H9 (cell line): ENCODE data around the gene DSTN. TPM values are rescaled to one million over a fixed set of nuclear protein-coding genes. Genes with fewer than 3 reads are reported as not detected.
A peak's percentile ranks its signal among the peaks of the same experiment; 100 is the strongest.

ENCODE experiments used
- DNase-seq: peaks from one replicate; pipeline ENCODE4 v3.0.0-alpha.2; 2017
- H2AFZ ChIP-seq: one replicate; pipeline ENCODE4 v1.6.1; 2013; ENCODE audit warnings: mild to moderate bottlenecking, low read length, control low read depth, moderate library complexity
- H2AK5ac ChIP-seq: 2 replicates; pipeline ENCODE4 v1.6.1; 2013; ENCODE audit warnings: low read length, control low read depth, mixed read lengths; ENCODE audit not compliant: insufficient read length
- H2BK120ac ChIP-seq: one replicate; pipeline ENCODE4 v1.6.1; 2013; ENCODE audit warnings: low read depth, mild to moderate bottlenecking, low read length, control low read depth, inconsistent platforms; ENCODE audit not compliant: poor library complexity, severe bottlenecking
- H2BK12ac ChIP-seq: 2 replicates; pipeline ENCODE4 v1.6.1; 2013; ENCODE audit warnings: low read length, control low read depth, mixed read lengths, low read depth; ENCODE audit not compliant: insufficient read length
- H2BK15ac ChIP-seq: 2 replicates; pipeline ENCODE4 v1.6.1; 2013; ENCODE audit warnings: low read depth, low read length, control low read depth
- H2BK20ac ChIP-seq: one replicate; pipeline ENCODE4 v1.6.1; 2013; ENCODE audit warnings: low read depth, mild to moderate bottlenecking, low read length, control low read depth, inconsistent platforms; ENCODE audit not compliant: poor library complexity, severe bottlenecking
- H2BK5ac ChIP-seq: 2 replicates; pipeline ENCODE4 v1.6.1; 2013; ENCODE audit warnings: low read length, control low read depth, mixed read lengths; ENCODE audit not compliant: insufficient read length
- H3K14ac ChIP-seq: 2 replicates; pipeline ENCODE4 v1.6.1; 2013; ENCODE audit warnings: low read length, control low read depth; ENCODE audit not compliant: insufficient read depth
- H3K18ac ChIP-seq: 2 replicates; pipeline ENCODE4 v1.6.1; 2013; ENCODE audit warnings: low read depth, mild to moderate bottlenecking, mixed read lengths, low read length, control low read depth; ENCODE audit not compliant: insufficient read length
- H3K23ac ChIP-seq: 2 replicates; pipeline ENCODE4 v1.6.1; 2013; ENCODE audit warnings: low read length, control low read depth, mixed read lengths, low read depth; ENCODE audit not compliant: insufficient read length
- H3K23me2 ChIP-seq: 2 replicates; pipeline ENCODE4 v1.6.1; 2013; ENCODE audit warnings: low read depth, mild to moderate bottlenecking, mixed read lengths, low read length, control low read depth; ENCODE audit not compliant: insufficient read length, poor library complexity, severe bottlenecking
- H3K27ac ChIP-seq: 2 replicates; pipeline ENCODE4 v1.5.1; 2013; ENCODE audit warnings: low read length, control low read depth, mixed read lengths, low read depth; ENCODE audit not compliant: insufficient read length
- H3K27me3 ChIP-seq: 2 replicates; pipeline ENCODE4 v1.6.1; 2013; ENCODE audit warnings: low read length, control low read depth, inconsistent platforms; ENCODE audit not compliant: insufficient read depth
- H3K4ac ChIP-seq: 2 replicates; pipeline ENCODE4 v1.6.1; 2013; ENCODE audit warnings: low read depth, mild to moderate bottlenecking, control low read depth, inconsistent platforms, low read length, moderate library complexity
- H3K4me1 ChIP-seq: 2 replicates; pipeline ENCODE4 v1.6.1; 2013; ENCODE audit warnings: low read length, control low read depth, inconsistent platforms; ENCODE audit not compliant: insufficient read depth
- H3K4me2 ChIP-seq: 2 replicates; pipeline ENCODE4 v1.6.1; 2013; ENCODE audit warnings: low read length, control low read depth, mixed read lengths; ENCODE audit not compliant: insufficient read length, insufficient read depth
- H3K56ac ChIP-seq: 2 replicates; pipeline ENCODE4 v1.6.1; 2013; ENCODE audit warnings: low read depth, mild to moderate bottlenecking, mixed read lengths, low read length, control low read depth; ENCODE audit not compliant: insufficient read length
- H3K79me1 ChIP-seq: 2 replicates; pipeline ENCODE4 v1.6.1; 2013; ENCODE audit warnings: low read depth, mild to moderate bottlenecking, moderate library complexity, low read length, control low read depth, inconsistent platforms; ENCODE audit not compliant: insufficient read depth, poor library complexity, severe bottlenecking
- H3K79me2 ChIP-seq: 2 replicates; pipeline ENCODE4 v1.6.1; 2013; ENCODE audit warnings: low read length, control low read depth, inconsistent platforms; ENCODE audit not compliant: insufficient read depth
- H3K9ac ChIP-seq: 2 replicates; pipeline ENCODE4 v1.6.1; 2013; ENCODE audit warnings: low read length, control low read depth, mixed read lengths; ENCODE audit not compliant: insufficient read length; ENCODE audit errors: extremely low read depth
- H3K9me3 ChIP-seq: one replicate; pipeline ENCODE4 v1.6.1; 2013; ENCODE audit warnings: low read depth, low read length, inconsistent platforms; ENCODE audit not compliant: control insufficient read depth
- H3T11ph ChIP-seq: one replicate; pipeline ENCODE4 v1.6.1; 2013; ENCODE audit warnings: mild to moderate bottlenecking, low read length, control low read depth, inconsistent platforms
- H4K20me1 ChIP-seq: one replicate; pipeline ENCODE4 v1.6.1; 2013; ENCODE audit not compliant: control insufficient read depth, insufficient read length, insufficient read depth
- H4K5ac ChIP-seq: 2 replicates; pipeline ENCODE4 v1.6.1; 2013; ENCODE audit warnings: low read depth, mild to moderate bottlenecking, mixed read lengths, low read length, control low read depth; ENCODE audit not compliant: insufficient read length
- H4K8ac ChIP-seq: replicated peaks from 2 replicates; pipeline ENCODE4 v1.6.1; 2013; ENCODE audit warnings: low read length, control low read depth, mixed read lengths, low read depth; ENCODE audit not compliant: insufficient read length
- H4K91ac ChIP-seq: 2 replicates; pipeline ENCODE4 v1.6.1; 2013; ENCODE audit warnings: low read depth, mild to moderate bottlenecking, moderate library complexity, mixed read lengths, low read length, control low read depth; ENCODE audit not compliant: insufficient read length
- H3K27ac Mint-ChIP-seq, 3 experiments: 2 replicates in 2 of 3; 3 replicates in 1 of 3; pipeline ENCODE4 v1.8.0; 2020 to 2021; ENCODE audit warnings: mixed read lengths in 3 of 3, mild to moderate bottlenecking in 1 of 3, moderate library complexity in 1 of 3
- H3K27me3 Mint-ChIP-seq: 2 replicates; pipeline ENCODE4 v1.8.0; 2021; ENCODE audit warnings: low read depth, mild to moderate bottlenecking, moderate library complexity, mixed read lengths
- H3K36me3 Mint-ChIP-seq, 3 experiments: 2 replicates in 2 of 3; 3 replicates in 1 of 3; pipeline ENCODE4 v1.8.0; 2020 to 2021; ENCODE audit warnings: low read depth in 3 of 3, mixed read lengths in 3 of 3; ENCODE audit not compliant: insufficient read depth in 1 of 3
- H3K4me1 Mint-ChIP-seq, 2 experiments: 2 replicates each; pipeline ENCODE4 v1.8.0; 2020; ENCODE audit warnings: mixed read lengths in 2 of 2
- H3K4me3 Mint-ChIP-seq, 2 experiments: 2 replicates in 1 of 2; 3 replicates in 1 of 2; pipeline ENCODE4 v1.8.0; 2020 to 2021; ENCODE audit warnings: mild to moderate bottlenecking in 2 of 2, mixed read lengths in 2 of 2, moderate library complexity in 1 of 2
- H3K9me3 Mint-ChIP-seq, 2 experiments: 2 replicates in 1 of 2; 3 replicates in 1 of 2; pipeline ENCODE4 v1.8.0; 2020; ENCODE audit warnings: mild to moderate bottlenecking in 2 of 2, mixed read lengths in 2 of 2, moderate library complexity in 1 of 2
- WGBS: extraction: QIAGEN DNeasy Blood & Tissue Kit; methylation state at CpG from one replicate; pipeline ENCODE4 v1.1.7; 2013; ENCODE audit warnings: missing lambda C conversion rate, low lambda C conversion rate, mixed read lengths; ENCODE audit not compliant: insufficient read length; ENCODE audit errors: extremely low coverage; 5-methylcytosine and 5-hydroxymethylcytosine counted together
- total RNA-seq: library from RNA; stranded (reverse); gene quantifications from 2 replicates; pipeline ENCODE4 v1.2.1, GENCODE V29; 2021
- TF ChIP-seq, protein P1 (sequence below): fragments of 200-600 bp; sonication (generic); conservative IDR thresholded peaks from 3 replicates; pipeline ENCODE4 v1.8.0; 2021; ENCODE audit warnings: antibody characterized with exemption, mild to moderate bottlenecking

DSTN gene
- total RNA-seq, 1 experiment from 2014 or later = 145 TPM

DNA sequence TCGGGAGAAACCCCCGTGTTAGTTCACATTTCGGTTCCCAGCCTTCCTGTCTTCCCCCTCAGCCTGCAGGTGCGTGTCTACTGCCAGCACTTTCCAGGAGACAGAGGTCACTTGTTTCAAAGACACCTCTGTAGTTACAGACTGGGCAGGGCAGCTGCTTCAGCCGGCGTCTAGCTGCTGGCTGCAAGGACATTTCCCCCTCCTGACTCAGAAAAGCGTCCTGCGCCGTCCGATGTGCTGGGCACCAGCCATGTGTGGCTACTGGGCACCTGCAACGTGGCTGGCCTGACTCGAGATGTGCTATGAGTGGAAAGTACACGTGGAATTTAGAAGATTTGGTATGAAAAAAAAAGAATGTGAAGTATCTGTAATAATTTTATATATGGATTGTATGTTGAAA lies 74.6 kb downstream of the DSTN start:
- Histone ChIP-seq H3K79me1 (peaks cover 7% of the 10 kb centered on the region), H2BK5ac (no peak overlapping the region), H3K56ac (no peak overlapping the region), H2BK120ac (no peak overlapping the region), H3T11ph (no peak overlapping the region), H2BK12ac (no peak overlapping the region), H4K20me1 (no peaks in the 10 kb centered on the region), H3K79me2 (peaks cover 14% of the 10 kb centered on the region; the same call in 1 of the 2 replicates), H3K4me1 (no peaks in the 10 kb centered on the region), H2AFZ (no peak overlapping the region), H3K27me3 (no peaks in the 10 kb centered on the region), H3K27ac (no peak overlapping the region), H3K4me2 (no peak overlapping the region), H3K18ac (no peak overlapping the region), H3K9me3 (no peaks in the 10 kb centered on the region), H4K91ac (no peak overlapping the region), H2AK5ac (no peak overlapping the region), H3K23ac (no peak overlapping the region), H3K4ac (no peak overlapping the region), H3K9ac (no peak overlapping the region), H4K5ac (no peak overlapping the region), H2BK15ac (no peak overlapping the region), H2BK20ac (no peak overlapping the region), H4K8ac (no peak overlapping the region), H3K23me2 (no peaks in the 10 kb centered on the region), H3K14ac (no peak overlapping the region; the same call in 1 of the 2 replicates)
- TF ChIP-seq, protein P1, sequence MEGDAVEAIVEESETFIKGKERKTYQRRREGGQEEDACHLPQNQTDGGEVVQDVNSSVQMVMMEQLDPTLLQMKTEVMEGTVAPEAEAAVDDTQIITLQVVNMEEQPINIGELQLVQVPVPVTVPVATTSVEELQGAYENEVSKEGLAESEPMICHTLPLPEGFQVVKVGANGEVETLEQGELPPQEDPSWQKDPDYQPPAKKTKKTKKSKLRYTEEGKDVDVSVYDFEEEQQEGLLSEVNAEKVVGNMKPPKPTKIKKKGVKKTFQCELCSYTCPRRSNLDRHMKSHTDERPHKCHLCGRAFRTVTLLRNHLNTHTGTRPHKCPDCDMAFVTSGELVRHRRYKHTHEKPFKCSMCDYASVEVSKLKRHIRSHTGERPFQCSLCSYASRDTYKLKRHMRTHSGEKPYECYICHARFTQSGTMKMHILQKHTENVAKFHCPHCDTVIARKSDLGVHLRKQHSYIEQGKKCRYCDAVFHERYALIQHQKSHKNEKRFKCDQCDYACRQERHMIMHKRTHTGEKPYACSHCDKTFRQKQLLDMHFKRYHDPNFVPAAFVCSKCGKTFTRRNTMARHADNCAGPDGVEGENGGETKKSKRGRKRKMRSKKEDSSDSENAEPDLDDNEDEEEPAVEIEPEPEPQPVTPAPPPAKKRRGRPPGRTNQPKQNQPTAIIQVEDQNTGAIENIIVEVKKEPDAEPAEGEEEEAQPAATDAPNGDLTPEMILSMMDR = no peak
- Mint-ChIP-seq H3K27ac (peak overlapping the region in 2 of 3 experiments; percentile 80 to 86; a peak in 2 of 7 replicates), H3K4me1 (peaks cover 17 to 41% of the 10 kb centered on the region in 2 experiments), H3K9me3 (no peaks in the 10 kb centered on the region), H3K36me3 (peaks cover 9 to 16% (median 12%) of the 10 kb centered on the region in 3 experiments; a peak in 6 of 7 replicates), H3K4me3 (no peak overlapping the region), H3K27me3 (no peaks in the 10 kb centered on the region)
- 100% methylated on average over 1 of the region's 13 CpGs for WGBS
- DNase-seq = no peak
